HT-29 (cell line): Measurements from ENCODE around the gene SOCS7. TPM values are rescaled to one million over a fixed set of nuclear protein-coding genes. Genes with fewer than 3 reads are reported as not detected.

Source experiments
- DNase-seq: peaks from one replicate; pipeline ENCODE4 v3.0.0-alpha.2; 2015; ENCODE audit warnings: low spot score
- total RNA-seq: library from RNA; depleted of rRNA; stranded (reverse); fragments of >200 nt; shearing (Covaris generic); gene quantifications from 2 replicates; pipeline ENCODE4 v1.2.3, GENCODE V29; 2014; rRNA removed

SOCS7 gene, protein sequence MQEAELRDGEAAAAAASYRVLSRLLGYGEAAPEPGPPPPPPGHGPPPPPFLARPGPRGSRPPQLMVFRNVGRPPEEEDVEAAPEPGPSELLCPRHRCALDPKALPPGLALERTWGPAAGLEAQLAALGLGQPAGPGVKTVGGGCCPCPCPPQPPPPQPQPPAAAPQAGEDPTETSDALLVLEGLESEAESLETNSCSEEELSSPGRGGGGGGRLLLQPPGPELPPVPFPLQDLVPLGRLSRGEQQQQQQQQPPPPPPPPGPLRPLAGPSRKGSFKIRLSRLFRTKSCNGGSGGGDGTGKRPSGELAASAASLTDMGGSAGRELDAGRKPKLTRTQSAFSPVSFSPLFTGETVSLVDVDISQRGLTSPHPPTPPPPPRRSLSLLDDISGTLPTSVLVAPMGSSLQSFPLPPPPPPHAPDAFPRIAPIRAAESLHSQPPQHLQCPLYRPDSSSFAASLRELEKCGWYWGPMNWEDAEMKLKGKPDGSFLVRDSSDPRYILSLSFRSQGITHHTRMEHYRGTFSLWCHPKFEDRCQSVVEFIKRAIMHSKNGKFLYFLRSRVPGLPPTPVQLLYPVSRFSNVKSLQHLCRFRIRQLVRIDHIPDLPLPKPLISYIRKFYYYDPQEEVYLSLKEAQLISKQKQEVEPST
- 28.8 and 36.2 TPM in 2 replicates for total RNA-seq

GRCh38 chr17:38351412-38352222 is at the start of gene SOCS7:
Gene SOCS7, plus strand, starts transcription at chr17:38351844. Its CDS starts 209 bp downstream, at chr17:38352053.
- DNase-seq = peak; percentile 100

GRCh38 chr17:38315497-38315896 is 36.1 kb upstream of the SOCS7 start:
- no peak for DNase-seq

- DNase-seq = no peak
Observed at GRCh38 chr17:38317081-38317480, 34.6 kb upstream of the SOCS7 start.

GRCh38 chr17:38320482-38320881 is 31.2 kb upstream of the SOCS7 start:
- peak; percentile 93 for DNase-seq

GRCh38 chr17:38322156-38322779 is 29.4 kb upstream of the SOCS7 start:
- DNase-seq = peak; percentile 88

- DNase-seq = peak; percentile 1
Observed at GRCh38 chr17:38322897-38323296, 28.7 kb upstream of the SOCS7 start.

DNA sequence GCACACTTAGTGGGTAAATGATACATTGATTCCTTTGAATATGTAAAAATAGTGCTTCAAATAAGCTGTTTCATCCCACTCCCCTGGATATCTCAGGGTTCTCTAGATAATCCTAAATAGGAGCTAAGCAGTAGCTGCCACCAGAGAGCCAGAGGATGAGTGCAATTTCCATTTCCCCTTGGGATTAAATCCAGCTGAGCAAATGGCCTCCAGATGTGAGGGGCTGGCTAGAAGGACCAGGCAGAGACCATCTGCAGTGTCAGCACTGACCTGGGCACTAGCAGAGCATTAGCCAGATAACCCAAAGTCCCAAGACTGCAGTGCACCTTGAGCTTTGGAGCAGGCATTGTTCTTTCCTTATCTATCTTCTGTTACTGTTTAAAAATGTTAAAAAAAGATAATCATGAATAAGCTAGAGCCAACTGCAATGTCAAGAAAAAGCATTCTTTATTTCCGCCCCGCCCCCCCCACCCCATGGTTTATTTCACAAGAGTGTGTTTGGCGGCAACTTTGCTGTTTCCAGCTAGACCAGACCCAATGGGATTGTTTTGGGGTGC is 27.4 kb upstream of the SOCS7 start:
- no peak for DNase-seq

- no peak for DNase-seq
Observed at GRCh38 chr17:38324772-38325171, 26.9 kb upstream of the SOCS7 start.

DNA sequence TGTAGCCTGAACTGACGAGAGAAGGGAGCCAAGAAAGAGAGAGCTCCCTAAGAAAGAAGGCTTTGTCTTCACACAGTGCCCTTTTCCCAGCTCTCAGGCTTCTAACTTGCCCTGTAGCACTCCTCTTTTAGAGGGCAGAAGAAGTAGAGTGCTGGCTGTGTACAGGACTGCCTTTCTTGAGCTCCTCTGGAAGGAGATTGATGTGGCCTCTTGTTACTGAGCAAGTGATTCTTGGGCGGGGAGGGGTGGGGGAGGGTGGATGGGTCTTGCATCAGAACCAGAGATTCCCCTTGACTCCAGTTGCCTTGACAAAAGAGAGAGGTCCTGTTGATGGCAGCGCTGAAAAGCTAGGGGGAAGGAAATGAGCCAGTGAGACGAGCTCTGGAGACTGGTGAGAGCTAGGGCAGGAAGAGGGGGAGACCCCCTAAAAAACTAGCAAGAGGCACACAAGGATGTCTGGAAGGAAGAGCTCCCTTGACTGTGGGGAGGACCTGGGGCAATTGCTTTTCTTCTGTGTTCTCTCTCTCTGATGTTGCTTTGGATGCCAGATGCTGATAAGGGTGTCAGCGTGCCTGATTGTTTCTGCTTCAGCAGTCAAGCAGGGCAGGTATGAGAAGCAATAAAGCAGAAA is 26.3 kb upstream of the SOCS7 start:
- no peak for DNase-seq

DNA sequence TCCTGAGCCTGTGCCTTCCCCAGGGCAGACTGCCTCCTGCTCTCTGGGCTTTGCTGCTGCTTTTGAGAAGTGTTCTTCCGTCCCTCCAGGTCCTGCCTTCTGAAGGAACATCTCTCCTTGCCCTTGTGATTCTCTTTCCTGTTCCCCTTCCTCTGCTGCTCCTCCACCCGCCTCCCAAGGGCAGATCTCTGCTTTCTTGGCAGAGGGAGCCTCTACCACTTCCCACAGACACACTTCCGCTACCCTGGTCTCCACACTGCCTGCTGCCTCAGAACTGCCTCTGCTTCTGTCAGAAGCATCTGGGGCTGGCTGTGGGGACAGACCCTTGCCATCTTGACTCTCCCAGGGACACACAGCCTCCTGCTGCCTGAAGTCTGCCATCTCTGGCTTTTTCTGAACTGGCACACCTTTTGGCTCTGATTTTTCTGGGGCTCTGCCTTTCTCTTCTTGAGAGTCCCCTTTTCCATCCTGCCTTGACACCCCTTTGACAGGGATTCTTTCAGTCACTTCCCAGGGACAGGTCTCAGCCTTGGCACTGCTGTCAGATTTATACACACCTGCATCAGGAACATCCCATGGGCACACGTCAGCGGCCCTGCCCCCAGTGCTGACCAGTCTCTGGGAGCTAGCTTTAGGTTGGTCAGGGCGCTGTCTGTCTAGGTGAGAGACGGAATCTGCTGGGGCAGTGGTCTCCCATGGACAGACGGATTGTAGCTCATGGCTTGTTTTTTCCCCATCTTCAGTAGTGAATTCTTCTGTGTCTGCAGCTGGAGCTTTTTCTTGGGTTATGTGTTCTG is 24.4 kb upstream of the SOCS7 start:
- no peak for DNase-seq

- no peak for DNase-seq
Observed at GRCh38 chr17:38327936-38328335, 23.7 kb upstream of the SOCS7 start.

DNA sequence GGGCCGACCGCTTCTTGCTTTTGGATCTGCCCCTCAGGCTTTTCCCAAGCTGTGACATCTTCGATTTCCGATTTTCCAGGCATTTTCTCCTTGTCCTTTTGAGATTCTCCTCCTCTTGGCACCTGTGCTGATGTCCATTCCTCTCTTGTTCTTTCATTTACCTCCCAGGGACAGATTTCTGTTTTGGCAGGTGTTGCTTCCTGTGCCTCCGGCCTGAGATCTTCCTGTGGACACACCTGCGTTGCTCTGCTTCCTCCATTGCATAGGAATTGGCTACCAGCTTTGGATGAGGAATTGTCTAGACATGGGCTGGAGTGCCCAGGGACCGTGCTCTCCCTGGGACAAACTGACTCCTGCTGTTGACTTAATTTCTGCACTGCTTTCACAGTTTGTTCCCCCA is 23.0 kb upstream of the SOCS7 start:
- no peak for DNase-seq

DNA sequence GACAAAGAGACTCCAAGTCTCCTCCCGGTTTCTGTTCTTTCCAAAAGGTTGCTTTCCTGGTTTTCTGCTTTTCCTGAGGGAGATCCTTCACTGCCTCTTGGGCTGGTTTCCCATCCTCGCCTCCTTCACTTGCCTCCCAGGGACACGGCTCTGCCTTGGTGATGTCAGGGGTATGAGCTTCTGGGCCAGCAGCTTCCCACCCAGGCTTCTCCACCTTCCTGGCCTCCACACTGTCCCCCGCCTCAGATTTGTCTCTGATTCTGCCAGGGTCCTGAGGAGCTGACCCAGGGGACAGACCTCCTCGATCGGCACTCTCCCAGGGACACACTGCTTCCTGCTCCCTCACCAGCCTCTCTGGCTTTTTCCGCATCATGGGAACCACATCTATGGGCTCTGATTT is 22.4 kb upstream of the SOCS7 start:
- DNase-seq = no peak

GRCh38 chr17:38329808-38330730 is 21.6 kb upstream of the SOCS7 start:
- no peak for DNase-seq

GRCh38 chr17:38330941-38331411 is 20.7 kb upstream of the SOCS7 start:
- DNase-seq = no peak

DNA sequence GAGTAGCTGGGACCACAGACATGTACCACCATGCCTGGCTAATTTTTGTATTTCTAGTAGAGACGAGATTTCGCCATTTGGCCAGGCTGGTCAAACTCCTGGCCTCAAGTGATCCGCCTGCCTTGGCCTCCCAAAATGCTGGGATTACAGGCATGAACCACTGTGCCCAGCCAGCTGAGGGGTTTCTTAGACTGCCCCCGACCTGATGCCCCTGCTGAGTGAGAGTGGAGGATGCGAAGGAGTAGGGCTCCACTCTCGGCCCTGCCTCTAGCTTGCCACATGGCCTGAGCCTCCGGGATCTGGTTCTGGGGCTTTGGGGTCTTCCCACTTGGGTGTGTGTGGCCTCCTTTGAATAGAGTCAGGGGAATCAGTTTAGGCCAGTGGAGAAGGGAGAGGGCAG is 18.9 kb upstream of the SOCS7 start:
- DNase-seq = no peak

DNA sequence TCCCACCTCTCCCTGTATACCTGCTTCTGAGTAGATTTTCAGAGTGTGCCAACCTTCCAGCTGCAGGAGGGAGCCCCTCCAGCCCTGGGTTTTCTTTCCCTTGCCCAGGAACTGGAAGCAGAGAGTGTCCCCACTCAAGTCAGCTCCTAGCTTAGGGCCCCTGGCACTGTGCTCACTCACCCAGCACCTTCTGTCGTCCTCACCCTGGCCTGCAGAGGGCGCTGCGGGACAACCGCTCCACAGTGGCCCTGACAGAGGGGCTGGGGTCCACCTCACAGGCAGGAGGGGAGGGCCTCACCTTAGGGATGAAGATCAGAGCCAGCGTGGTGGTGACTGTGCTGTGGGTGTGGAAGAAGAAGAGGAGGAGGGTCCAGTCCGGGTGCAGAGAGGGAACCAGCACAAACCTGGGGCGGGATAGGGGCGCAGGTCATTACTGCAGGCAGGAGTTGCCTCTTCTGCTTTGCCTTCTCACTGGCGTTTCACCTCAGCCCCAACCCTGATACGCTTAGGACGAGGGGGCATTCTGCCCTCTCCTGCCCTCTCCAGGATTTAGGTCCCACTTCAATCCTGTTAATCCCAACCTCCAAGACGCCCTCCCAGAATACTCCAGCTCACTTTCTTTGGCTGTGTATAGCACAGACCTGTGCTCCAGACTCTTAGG is 17.9 kb upstream of the SOCS7 start:
- DNase-seq = peak; percentile 77
